ENCODE measurements around the gene TRIM15. TPM values are rescaled to one million over a fixed set of nuclear protein-coding genes. Genes with fewer than 3 reads are reported as not detected.

TRIM15 gene
- total RNA-seq, 2 experiments from 2014 or later, result not detected

Other genes starting within 250 kb of the TRIM15 start
- 1,000 to 10,000 TPM; 1,275 to 1,335 TPM for gene HLA-A, start 221.0 kb upstream of the TRIM15 start, total RNA-seq
- 10 to 100 TPM; 53.0 to 58.1 TPM for gene POLR1H, start 102.3 kb upstream of the TRIM15 start, total RNA-seq
- gene PPP1R11, start 96.3 kb upstream of the TRIM15 start, total RNA-seq, result 10 to 100 TPM; 33.8 to 34.1 TPM
- not detected for gene RNF39, start 87.8 kb upstream of the TRIM15 start, total RNA-seq
- gene TRIM31, start 50.5 kb upstream of the TRIM15 start, total RNA-seq, result not detected
- not detected for gene TRIM40, start 27.4 kb upstream of the TRIM15 start, total RNA-seq
- gene TRIM10, start 2.3 kb upstream of the TRIM15 start, total RNA-seq, result not detected
- gene TRIM26, start 49.9 kb downstream of the TRIM15 start, total RNA-seq, result 10 to 100 TPM; 43.4 to 45.0 TPM
- 10 to 100 TPM; 21.6 to 22.3 TPM for gene TRIM39, start 163.4 kb downstream of the TRIM15 start, total RNA-seq
- gene RPP21, start 181.6 kb downstream of the TRIM15 start, total RNA-seq, result 10 to 100 TPM; 43.0 to 43.5 TPM

Measured in activated CD8-positive, alpha-beta T cell treated with anti-CD3 and anti-CD28 coated beads for 36 hours (primary cell).